ENCODE data around the gene NEK1. TPM values are rescaled to one million over a fixed set of nuclear protein-coding genes. Genes with fewer than 3 reads are reported as not detected.

Gene NEK1, protein sequence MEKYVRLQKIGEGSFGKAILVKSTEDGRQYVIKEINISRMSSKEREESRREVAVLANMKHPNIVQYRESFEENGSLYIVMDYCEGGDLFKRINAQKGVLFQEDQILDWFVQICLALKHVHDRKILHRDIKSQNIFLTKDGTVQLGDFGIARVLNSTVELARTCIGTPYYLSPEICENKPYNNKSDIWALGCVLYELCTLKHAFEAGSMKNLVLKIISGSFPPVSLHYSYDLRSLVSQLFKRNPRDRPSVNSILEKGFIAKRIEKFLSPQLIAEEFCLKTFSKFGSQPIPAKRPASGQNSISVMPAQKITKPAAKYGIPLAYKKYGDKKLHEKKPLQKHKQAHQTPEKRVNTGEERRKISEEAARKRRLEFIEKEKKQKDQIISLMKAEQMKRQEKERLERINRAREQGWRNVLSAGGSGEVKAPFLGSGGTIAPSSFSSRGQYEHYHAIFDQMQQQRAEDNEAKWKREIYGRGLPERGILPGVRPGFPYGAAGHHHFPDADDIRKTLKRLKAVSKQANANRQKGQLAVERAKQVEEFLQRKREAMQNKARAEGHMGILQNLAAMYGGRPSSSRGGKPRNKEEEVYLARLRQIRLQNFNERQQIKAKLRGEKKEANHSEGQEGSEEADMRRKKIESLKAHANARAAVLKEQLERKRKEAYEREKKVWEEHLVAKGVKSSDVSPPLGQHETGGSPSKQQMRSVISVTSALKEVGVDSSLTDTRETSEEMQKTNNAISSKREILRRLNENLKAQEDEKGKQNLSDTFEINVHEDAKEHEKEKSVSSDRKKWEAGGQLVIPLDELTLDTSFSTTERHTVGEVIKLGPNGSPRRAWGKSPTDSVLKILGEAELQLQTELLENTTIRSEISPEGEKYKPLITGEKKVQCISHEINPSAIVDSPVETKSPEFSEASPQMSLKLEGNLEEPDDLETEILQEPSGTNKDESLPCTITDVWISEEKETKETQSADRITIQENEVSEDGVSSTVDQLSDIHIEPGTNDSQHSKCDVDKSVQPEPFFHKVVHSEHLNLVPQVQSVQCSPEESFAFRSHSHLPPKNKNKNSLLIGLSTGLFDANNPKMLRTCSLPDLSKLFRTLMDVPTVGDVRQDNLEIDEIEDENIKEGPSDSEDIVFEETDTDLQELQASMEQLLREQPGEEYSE (N-terminal part only)
- total RNA-seq, result 9.4 and 11.1 TPM in 2 replicates

DNA sequence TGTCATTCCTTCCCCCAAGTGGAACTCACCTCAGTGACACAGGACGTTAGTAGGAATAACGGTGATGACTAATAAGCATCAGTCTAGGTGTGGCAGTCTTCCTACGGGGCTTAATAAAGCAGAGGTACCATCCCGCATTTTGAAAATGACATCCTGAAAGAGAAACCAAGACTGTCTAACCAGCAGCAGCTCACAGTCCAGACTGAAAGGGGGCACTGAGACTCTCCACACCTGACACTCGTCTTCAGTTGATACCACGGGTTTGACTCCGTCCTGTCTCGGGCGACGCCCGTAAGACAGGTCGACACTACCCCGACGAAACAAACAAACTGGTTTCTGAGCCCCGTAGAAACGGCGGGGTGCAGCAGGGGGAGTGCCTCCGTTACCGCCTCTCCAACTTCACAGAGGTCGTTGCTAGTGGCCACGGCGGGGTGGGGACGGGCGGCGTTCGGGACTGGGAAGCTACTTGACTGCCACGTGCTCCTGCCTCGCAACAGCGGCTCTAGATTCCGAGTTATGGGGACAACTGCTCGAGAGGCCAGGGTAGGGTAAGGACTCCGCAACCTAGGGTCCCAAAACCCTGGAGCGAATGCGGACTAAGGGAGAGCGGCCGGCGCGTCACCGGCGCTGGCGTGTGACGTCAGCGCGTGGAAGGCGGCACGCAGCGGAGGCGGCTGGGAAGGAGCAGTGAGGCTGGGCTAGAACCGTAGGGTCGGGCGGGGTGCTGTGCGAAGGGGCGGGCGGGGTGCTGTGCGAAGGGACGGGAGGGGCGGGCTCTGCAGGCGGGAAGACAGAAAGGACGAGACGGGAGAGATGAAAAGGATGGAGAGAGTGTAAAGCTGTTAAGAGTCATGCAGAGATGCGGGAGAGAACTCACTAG is at the start of gene NEK1:
Gene NEK1, minus strand, starts transcription at position 593 of the 880 bp plus-strand sequence. CDS start 9,953 bp downstream, outside the sequence.
- H3K4me3 Mint-ChIP-seq (ENCODE audit: low read depth), result peak within 1 kb of the TSS; percentile 96
- H3K9me3 Mint-ChIP-seq, result no peaks in the 10 kb centered on the region
- intact Hi-C loops (cut with micrococcal nuclease), result loop anchor here (1.0 to 10.0 kb wide), 10 partner anchors 8 to 747 kb away; partner anchors contain the start of genes CBR4, CLCN3, HPF1 and MFAP3L
- H3K27ac Mint-ChIP-seq, result peak within 1 kb of the TSS; percentile 98
- peak; percentile 81 for DNase-seq (ENCODE audit: low spot score)
- peaks cover 46% of the 10 kb centered on the region for H3K4me1 Mint-ChIP-seq (ENCODE audit: low read depth)
- H3K36me3 Mint-ChIP-seq (ENCODE audit: low read depth), result peaks cover 6% of the 10 kb centered on the region
- no peaks in the 10 kb centered on the region for H3K27me3 Mint-ChIP-seq (ENCODE audit: low read depth)

DNA sequence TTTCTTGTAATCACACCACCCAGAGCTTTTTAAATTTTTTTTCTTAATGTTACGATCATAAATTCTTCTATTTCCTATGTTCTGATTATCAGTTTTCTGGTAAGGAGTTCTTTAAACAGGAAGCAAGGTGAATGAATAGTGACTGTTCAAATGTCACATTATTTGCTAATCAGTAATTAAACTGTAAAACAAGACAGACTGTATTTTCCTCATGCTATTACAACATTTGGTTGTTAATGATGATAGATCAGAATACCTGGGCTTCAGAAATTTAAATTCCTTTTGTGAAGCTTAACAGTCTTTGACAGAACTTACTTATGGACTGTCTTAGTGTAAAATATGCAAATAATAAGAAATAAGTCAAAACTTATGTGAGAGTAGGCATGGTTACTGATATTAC is 49.4 kb upstream of the NEK1 start:
- peaks cover 14% of the 10 kb centered on the region for H3K36me3 Mint-ChIP-seq (ENCODE audit: low read depth)
- H3K4me1 Mint-ChIP-seq (ENCODE audit: low read depth), result peaks cover 36% of the 10 kb centered on the region
- DNase-seq (ENCODE audit: low spot score), result no peak
- intact Hi-C loops (cut with micrococcal nuclease), result loop anchor here (2.0 to 5.0 kb wide), 2 partner anchors 49 to 61 kb away; partner anchors contain the start of gene NEK1
- H3K9me3 Mint-ChIP-seq, result no peaks in the 10 kb centered on the region
- H3K27ac Mint-ChIP-seq, result no peak overlapping the region
- no peaks in the 10 kb centered on the region for H3K27me3 Mint-ChIP-seq (ENCODE audit: low read depth)
- no peak overlapping the region for H3K4me3 Mint-ChIP-seq (ENCODE audit: low read depth)

DNA sequence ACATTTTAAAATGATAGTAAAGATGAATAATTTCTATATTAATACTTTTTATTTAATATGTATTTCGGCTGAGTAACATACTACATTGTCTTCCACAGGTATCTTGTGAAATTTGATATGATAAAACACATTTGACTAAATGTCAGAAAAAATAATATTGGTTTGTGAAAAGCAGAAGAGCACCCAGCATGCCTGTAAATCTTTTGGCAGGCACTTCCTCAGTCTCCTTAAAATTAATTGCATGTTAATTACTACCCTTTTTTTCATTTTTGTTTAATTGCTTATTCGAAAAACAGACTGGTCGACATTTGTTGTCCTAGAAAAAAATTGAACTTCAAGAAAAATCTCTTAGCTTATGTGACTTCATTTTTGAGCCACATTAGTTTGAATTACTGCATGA is 48.5 kb upstream of the NEK1 start:
- H3K27me3 Mint-ChIP-seq (ENCODE audit: low read depth), result no peaks in the 10 kb centered on the region
- no peak overlapping the region for H3K27ac Mint-ChIP-seq
- intact Hi-C loops (cut with micrococcal nuclease), result loop anchor here (1.0 to 5.0 kb wide), 4 partner anchors 39 to 96 kb away; partner anchors contain the start of genes HPF1 and NEK1
- H3K9me3 Mint-ChIP-seq, result no peaks in the 10 kb centered on the region
- H3K4me1 Mint-ChIP-seq (ENCODE audit: low read depth), result peaks cover 36% of the 10 kb centered on the region
- no peak overlapping the region for H3K4me3 Mint-ChIP-seq (ENCODE audit: low read depth)
- peaks cover 7% of the 10 kb centered on the region for H3K36me3 Mint-ChIP-seq (ENCODE audit: low read depth)
- DNase-seq (ENCODE audit: low spot score), result no peak

DNA sequence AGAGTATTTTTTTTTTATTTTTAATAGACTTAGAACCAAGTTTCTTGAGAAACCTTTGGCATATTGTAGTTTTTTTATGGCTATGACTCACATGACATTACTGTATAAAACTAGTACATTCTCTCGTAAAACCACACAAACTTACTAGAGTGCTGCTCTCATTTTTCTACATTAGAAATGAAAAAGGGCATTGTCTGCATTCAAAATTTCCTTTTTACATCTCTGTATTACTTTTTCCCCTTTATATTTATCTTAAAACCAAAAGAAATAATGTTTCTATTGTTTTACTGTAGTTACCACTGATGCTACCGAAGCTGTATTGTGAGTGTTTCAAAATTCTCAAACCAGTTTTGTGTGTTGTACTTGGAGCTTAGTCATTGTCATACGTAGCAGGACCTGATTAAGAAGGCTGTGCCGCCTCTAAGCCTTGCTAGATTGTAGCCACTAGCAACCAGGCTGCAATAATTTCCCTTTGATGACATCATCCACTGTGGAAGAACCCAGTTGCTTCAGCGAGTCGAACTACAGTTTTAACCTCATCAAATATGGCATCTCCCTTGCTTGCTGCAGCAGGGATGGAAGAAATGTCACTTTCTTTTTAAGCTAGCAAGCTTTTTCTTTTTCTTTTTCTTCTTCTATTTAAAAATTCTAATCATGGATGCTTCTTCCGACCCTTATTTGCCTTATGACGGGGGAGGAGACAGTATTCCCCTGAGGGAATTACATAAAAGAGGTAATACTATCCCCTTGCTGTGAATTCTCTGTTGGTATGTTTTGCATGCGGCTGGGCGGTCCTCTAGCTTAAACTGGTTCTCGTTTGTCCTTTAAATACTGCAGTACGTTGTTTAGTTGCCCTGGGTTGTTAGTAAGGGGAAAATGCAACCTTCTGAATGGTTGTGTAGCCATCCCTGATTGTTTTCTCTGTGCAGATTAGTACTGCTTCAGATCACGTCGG is 47.6 kb upstream of the NEK1 start:
- DNase-seq (ENCODE audit: low spot score), result peak; percentile 74
- Mint-ChIP-seq H3K4me1 (ENCODE audit: low read depth) (peaks cover 27% of the 10 kb centered on the region), H3K27ac (peak overlapping the region; percentile 98), H3K4me3 (ENCODE audit: low read depth) (peak overlapping the region; percentile 82), H3K27me3 (ENCODE audit: low read depth) (no peaks in the 10 kb centered on the region), H3K36me3 (ENCODE audit: low read depth) (no peaks in the 10 kb centered on the region), H3K9me3 (no peaks in the 10 kb centered on the region)
- intact Hi-C loops (cut with micrococcal nuclease), result loop anchor here (1.0 to 5.0 kb wide), 4 partner anchors 38 to 97 kb away; partner anchors contain the start of genes HPF1 and NEK1

DNA sequence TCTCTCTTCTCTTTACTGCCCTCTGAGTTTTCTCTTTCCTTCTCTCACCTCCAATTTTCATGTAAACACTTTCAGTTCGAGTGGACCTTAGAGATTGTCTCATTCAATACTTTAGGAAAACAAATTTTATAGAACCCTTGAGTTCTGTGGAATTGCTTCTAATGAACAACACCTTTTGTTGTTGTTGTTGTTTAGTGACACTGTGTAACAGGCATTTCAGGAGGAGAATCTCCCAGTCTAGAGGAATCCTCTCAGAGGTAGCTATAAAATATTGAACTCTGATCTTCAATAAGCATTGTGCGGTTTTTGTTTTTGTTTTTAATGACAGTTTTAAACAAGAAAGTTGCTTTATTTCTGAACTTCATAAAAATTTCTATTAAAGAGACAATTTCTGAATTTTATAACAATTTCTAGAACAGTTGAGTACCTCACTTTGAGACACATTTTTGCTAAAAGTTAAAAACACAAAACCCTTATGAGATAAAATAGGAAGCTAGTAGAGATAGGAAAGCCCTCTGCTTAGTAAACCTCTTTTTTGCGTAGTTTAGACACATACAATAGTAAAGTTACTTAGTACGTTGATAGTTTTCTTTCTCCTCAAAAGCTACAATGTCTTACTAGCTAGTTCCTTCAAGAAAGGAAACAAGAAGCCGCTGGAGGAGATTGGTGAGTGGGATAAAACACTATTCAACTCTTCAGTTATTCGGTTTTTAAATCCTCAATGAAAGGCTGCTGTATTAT is 46.8 kb upstream of the NEK1 start:
- H3K9me3 Mint-ChIP-seq, result no peaks in the 10 kb centered on the region
- peak overlapping the region; percentile 30 for H3K4me3 Mint-ChIP-seq (ENCODE audit: low read depth)
- no peak for DNase-seq (ENCODE audit: low spot score)
- peak overlapping the region; percentile 78 for H3K27ac Mint-ChIP-seq
- H3K27me3 Mint-ChIP-seq (ENCODE audit: low read depth), result no peaks in the 10 kb centered on the region
- H3K4me1 Mint-ChIP-seq (ENCODE audit: low read depth), result peaks cover 24% of the 10 kb centered on the region
- intact Hi-C loops (cut with micrococcal nuclease), result no loop called here
- H3K36me3 Mint-ChIP-seq (ENCODE audit: low read depth), result peaks cover 6% of the 10 kb centered on the region

DNA sequence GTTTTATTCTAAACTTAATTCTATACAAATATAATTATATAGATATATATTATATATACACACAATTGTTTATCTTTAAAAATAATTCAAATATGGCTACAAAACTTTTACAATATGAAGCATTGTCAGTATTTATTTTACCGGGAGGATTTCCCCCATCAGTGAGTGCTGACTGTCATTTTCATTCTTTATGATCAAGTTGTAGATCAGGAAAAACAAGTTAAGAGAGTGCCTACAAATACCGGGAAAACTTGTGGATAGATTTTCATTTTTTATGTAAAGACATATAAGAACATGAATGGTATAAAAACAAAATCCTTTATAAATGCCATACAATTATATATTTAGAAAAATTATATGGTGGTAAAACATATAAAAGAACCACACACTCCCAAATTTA is 45.8 kb upstream of the NEK1 start:
- intact Hi-C loops (cut with micrococcal nuclease), result no loop called here
- H3K9me3 Mint-ChIP-seq, result peaks cover under 1% of the 10 kb centered on the region
- peaks cover 13% of the 10 kb centered on the region for H3K36me3 Mint-ChIP-seq (ENCODE audit: low read depth)
- no peaks in the 10 kb centered on the region for H3K27me3 Mint-ChIP-seq (ENCODE audit: low read depth)
- H3K27ac Mint-ChIP-seq, result no peak overlapping the region
- H3K4me3 Mint-ChIP-seq (ENCODE audit: low read depth), result no peak overlapping the region
- DNase-seq (ENCODE audit: low spot score), result no peak
- peaks cover 20% of the 10 kb centered on the region for H3K4me1 Mint-ChIP-seq (ENCODE audit: low read depth)

DNA sequence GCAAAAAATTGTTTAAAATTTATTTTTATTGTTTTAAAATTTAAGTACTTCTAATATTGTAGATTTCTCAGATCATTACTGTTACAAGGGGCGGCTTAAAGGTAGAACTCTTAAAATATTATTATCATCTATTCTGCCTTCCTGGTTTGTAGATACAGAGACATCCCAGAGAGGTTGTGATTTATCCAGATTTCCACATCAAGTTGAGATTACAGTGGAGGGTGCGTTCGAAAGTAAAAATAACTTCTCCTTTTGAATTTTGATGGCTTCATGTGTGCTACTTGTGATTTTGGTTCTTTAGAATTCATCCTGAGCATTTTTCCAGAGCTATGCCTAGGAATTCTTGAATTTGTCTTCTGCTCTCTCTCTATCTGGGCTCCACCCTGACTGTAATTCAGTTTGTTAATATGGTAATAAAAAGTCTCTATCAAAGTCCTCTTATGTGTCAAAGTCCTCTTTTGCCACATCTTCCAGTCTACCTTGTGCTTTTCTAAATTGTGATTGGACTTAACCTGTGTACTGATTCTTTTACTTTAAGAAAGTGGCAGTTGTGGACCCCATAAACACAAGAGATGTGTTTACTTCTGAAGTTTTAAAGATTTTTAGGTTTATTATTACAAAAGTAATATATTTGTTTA is 45.2 kb upstream of the NEK1 start:
- intact Hi-C loops (cut with micrococcal nuclease), result no loop called here
- no peak for DNase-seq (ENCODE audit: low spot score)
- Mint-ChIP-seq H3K27me3 (ENCODE audit: low read depth) (no peaks in the 10 kb centered on the region), H3K27ac (no peak overlapping the region), H3K9me3 (peaks cover 5% of the 10 kb centered on the region), H3K4me3 (ENCODE audit: low read depth) (no peak overlapping the region), H3K36me3 (ENCODE audit: low read depth) (peaks cover 19% of the 10 kb centered on the region), H3K4me1 (ENCODE audit: low read depth) (peaks cover 23% of the 10 kb centered on the region)

DNA sequence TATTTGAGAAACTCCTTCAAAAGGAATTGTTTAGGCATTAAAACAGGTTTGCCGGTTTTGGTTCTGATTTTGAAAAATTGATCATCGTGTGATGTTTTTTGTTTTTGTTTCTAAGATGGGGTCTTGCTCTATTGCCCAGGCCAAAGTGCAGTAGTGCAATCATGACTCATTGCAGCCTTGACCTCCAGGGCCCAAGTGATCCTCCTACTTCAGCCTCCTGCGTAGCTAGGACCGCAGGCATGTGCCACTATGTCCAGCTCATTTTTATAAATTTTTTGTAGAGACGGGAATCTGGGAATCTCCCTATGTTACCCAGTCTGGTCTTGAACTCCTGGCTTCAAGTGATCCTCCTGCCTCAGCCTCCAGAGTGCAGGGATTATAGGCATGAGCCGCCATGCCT is 43.0 kb upstream of the NEK1 start:
- Mint-ChIP-seq H3K27ac (no peak overlapping the region), H3K9me3 (peaks cover 5% of the 10 kb centered on the region), H3K36me3 (ENCODE audit: low read depth) (peaks cover 22% of the 10 kb centered on the region), H3K4me3 (ENCODE audit: low read depth) (no peak overlapping the region), H3K27me3 (ENCODE audit: low read depth) (no peaks in the 10 kb centered on the region), H3K4me1 (ENCODE audit: low read depth) (peaks cover 21% of the 10 kb centered on the region)
- intact Hi-C loops (cut with micrococcal nuclease), result no loop called here
- DNase-seq (ENCODE audit: low spot score), result no peak

DNA sequence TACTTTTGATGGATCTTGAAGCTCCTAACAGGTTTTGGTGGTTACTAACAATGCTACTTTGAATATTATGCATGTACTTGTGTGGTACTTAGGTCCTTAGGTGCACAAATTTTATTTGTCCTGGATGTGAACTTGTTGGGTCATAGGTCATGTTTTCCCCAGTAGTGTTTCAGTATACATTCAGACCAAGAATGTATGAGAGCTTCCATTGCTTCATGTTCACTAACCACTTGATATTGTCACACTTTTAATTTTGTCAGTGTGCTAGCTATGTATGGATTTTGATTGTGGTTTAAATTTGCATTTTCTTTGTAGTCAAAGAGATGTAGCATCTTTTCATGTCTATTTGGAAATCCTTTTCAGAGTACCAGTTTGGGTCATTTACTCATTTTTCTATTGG is 40.2 kb upstream of the NEK1 start:
- H3K4me1 Mint-ChIP-seq (ENCODE audit: low read depth), result peaks cover 11% of the 10 kb centered on the region
- peaks cover 5% of the 10 kb centered on the region for H3K9me3 Mint-ChIP-seq
- no peak overlapping the region for H3K27ac Mint-ChIP-seq

DNA sequence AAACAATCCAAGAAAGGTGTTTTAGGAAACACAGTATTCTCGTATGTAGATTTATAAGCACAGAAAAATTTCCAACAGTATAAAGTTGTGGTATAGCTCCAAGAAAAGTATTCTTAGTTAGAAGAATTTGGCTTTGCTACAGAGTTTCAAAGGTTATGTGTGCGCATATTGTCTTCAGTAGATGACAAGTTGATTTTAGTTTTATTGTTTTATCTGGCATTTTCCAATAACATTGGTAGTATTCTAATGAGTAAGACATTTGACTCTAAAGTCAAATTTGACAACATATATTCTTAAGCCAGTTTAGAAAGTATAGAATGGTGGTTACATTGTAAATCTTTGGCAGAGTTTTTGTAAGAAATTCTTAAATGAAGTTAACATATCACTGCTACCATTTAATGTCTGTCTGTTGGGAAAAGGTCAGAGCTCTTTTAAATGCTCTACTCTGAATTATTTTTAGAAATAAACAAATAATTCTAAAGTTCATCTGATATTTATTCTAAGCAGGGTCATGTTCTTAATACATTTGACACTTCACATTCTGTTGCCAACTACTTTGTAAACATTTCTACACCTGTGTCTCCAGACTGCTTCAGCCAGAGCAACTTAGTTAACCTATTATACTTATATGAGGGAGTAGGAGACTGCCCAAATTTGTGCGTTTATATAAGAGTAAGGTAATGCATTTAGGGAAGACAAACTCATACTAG is 38.0 kb upstream of the NEK1 start:
- no peaks in the 10 kb centered on the region for H3K27me3 Mint-ChIP-seq (ENCODE audit: low read depth)
- H3K4me1 Mint-ChIP-seq (ENCODE audit: low read depth), result peaks cover 11% of the 10 kb centered on the region
- H3K4me3 Mint-ChIP-seq (ENCODE audit: low read depth), result no peak overlapping the region
- no peak for DNase-seq (ENCODE audit: low spot score)
- intact Hi-C loops (cut with micrococcal nuclease), result no loop called here
- H3K27ac Mint-ChIP-seq, result no peak overlapping the region
- peaks cover 5% of the 10 kb centered on the region for H3K9me3 Mint-ChIP-seq
- peaks cover 22% of the 10 kb centered on the region for H3K36me3 Mint-ChIP-seq (ENCODE audit: low read depth)

More for the DNA sequence above, 40.2 kb upstream of the NEK1 start:
- H3K4me3 Mint-ChIP-seq (ENCODE audit: low read depth), result no peak overlapping the region
- no peaks in the 10 kb centered on the region for H3K27me3 Mint-ChIP-seq (ENCODE audit: low read depth)
- no peak for DNase-seq (ENCODE audit: low spot score)
- peaks cover 22% of the 10 kb centered on the region for H3K36me3 Mint-ChIP-seq (ENCODE audit: low read depth)
- intact Hi-C loops (cut with micrococcal nuclease), result no loop called here

All from activated T-helper 2 cell treated with anti-CD3 and anti-CD28 coated beads, Interferon-gamma antibody, Interleukin-2, Interleukin-4, amounts not matched to agents 10 μg/mL and 5 μg/mL and 100 μg/mL, durations not matched to agents 14 hours and 24 hours and 36 hours (primary cell).